NCI-H1436 treated with DMSO at 0.1 percent for 48 hours (cell line): Measurements from ENCODE around the gene MED1.
"Not testable (repeated sequence)": the region's sequence is repeated elsewhere in the genome, so short reads cannot be mapped to it uniquely, and the experiment has no call there.

ENCODE experiments used
- DNase-seq: peaks from one replicate; lab custom pipeline; 2025; lab: John Stamatoyannopoulos, UW

MED1 gene

DNA sequence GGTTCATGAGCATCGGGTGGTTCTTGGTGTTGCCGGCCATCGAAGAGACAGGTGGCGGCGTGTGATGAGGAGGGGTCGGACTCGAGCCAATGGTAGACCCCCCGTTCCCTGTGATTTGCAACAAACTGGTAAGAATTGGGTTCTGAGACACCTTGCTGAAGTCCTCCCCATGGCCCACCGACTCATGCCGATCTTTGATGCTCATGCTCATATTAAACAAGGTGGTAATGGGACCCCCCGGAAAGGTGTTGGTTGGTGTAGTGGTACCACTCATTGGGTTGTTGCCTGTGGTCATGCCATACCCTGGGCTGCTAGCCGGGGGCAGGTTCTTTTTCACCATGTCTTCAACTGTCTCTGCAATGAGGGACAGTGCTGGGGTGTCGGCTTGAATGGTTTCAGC is 40.8 kb downstream of the MED1 start:
- no peak for DNase-seq

DNA sequence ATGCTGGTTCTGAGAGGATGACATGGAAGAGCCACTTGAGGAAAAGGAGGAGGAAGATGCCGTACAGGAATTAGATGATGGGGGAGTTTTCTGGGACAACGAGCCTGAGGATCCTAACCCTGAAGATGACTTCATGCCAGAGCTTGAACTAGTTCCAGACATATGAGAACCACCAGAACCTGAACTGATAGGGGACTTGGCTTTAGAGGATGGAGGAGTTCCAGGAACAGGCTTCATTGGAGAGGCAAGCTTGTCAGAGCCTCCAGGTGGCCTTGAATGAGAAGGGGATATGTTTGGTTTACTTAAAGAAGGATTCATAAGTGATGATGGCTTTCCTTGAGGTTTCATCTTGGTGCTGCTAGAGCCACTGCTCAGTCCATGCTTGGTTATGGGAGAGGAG is 42.7 kb downstream of the MED1 start:
- DNase-seq, result no peak

DNA sequence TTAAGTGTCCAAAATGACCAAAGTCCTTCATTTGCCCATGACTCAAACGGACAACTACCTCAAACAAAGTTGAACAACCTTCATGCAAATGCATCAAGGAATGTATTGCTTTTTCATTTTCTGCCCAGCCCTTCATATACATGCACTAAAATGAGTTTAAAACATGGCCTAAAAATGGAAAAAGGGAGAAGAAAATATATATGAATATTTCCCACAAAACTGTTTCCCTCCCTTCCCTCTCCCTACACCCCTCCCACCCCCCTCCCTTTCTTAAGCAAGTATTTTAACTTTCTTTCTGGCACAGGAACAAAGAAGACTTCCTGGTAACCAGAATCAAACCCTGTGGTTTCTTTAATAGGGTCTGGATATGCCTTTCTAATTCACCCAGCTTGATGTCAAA is 44.1 kb downstream of the MED1 start:
- DNase-seq, result no peak

DNA sequence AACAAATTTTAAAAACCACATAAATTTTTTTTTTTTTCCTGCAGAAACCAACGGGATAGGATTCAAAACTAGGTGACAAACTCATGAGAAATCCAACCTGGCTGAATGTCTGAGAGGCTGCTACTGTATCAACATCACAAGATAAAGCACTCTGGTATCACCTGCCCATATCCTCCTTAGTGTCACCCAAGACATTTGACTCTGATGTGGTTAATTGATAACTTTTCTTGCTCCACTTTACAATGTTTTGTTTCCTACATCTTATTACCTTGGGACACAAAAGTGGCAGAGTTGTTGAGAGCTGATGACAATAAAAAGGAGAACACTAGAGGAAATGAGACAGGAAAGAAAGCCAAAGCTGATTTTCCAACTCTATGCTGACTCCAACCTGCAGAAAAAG is 45.6 kb downstream of the MED1 start:
- no peak for DNase-seq

DNA sequence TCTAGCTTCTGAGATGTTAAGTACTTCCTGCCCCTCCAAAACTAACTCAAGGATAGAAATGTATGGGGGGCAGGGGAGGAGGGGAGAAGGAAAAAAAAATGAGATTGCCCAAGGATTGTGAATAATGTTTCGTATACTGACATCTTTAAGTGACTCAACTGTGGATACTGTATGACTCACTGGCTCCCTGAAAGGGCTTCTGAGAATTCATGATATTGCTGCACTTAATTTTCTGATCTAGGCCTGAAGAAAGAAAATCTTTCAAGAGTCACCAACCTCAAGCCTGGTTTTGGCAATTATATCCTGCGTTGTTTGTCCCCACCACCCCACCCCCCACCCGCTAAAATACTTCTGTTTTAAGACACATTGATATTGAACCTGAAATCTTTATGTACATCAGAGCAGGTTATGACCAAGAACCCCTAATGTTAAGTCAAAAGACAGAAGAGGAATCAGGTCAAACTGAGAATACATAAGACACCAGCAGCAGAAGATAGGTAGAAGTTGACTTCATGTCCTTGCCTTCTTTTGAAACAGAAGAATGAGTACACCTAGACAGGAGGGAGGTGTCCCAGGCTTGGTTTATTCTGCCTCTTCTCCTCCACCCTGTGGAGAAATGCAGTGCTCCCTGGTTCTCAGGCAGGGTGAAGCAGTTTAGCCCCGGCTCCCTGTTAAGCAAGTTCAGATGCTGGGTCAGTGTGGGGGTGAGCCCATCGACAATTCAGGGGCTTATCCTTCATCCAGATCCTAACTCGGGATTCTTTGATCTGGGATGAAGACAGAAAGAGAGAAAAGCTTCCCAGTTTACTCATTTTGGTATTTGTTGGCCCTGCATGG is 46.3 kb downstream of the MED1 start:
- no peak for DNase-seq

DNA sequence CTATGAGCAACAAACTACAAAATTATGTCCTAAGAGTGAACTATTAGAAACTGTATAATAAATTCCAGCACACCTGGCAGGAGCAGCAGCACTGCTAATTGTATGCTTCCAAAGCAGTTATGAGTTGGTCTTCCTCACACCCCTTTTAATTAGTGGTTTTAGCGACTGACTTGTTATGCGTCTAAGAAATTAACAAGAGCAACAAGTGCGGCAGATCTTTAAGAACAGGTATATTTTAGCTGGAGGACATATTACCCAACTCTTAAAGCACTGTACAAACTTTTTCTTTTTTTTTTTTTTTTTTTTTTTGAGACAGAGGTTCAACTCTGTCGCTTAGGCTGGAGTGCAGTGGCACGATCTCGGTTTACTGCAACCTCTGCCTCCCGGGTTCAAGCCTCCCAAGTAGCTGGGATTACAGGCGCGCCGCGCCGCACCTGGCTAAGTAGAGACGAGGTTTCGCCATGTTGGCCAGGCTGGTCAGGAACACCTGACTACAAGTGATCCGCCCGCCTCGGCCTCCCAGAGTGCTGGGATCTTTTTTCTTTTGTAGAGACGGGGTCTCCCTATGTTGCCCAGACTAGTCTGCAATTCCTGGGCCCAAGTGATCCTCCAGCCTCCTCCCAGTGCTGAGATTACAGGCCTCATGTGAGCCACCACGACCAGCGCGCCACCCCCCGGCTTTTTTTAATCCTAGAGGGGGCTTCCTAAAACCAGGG is 48.0 kb downstream of the MED1 start:
- DNase-seq, result no peak

DNA sequence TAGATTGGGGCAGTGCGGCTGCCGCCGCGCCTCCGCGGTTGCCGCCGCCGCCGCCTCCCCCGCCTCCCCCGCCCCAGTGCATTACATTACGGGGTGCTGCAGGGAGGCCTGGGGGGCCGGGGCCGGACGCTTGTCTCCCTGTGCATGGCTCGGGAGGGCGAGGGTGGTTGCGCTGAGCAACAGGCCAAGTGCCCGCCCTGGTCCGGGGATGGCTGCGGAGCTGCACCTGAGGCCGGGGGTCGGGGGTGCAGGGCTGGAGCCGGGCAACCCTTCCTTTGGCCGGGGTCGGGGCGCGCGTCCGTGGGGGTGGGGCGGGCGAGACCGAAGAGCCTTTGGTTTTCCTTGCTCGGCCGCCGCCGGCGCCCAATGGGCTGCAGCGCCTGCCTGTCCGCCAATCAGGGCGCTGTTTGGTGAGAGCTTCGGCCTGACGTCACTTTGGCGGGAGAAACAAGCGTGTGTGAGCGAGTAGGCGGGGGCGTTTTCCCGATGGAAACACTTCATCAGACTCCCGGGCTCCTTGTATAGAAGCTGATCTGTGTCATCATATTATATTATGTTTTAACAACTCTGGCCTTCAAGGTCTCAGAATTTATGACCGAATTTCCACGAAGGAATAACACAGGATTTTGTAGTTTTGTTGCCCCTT is 48.7 kb downstream of the MED1 start:
- DNase-seq, result peak; percentile 68

DNA sequence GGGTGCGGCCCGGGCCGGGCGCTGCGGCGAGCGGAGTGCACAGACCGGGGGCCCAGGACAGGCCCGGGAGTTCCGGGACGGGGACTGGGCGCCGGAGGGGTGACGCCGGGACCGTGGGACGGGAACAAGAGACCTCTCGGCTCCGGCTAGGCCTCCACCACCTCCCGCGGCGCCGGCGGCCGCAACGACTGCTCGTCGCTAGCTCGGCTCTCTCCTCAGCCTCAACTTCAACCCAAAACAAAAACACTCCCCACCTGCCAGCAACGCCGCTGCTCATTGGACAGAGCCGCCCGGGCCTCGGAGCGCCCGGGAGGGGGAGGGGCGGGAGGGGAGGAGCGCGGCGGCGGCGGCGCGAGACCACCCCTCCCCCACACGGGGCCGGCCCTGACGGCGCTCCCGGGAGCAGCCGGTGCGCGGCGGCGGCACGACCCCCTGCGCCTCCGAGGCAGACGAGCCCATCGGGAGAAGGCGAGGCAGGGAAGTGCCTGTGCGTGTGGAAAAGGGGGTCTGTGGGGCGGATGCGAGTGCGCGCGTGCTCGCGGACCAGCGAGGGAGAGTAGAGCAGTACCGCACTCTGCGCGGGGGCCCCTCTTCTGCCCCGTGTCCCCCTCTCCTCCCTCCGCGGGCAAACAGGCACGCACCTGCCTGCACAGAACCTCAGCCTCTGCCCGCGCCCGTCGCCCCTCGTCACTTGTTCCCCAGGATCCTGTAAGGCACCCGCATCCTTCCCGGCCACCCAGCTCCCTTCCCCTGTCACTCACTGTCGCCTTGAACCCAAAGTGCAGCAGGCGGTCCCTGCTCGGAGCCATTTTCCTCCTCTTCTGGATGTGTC is 49.4 kb downstream of the MED1 start, which contains the start of gene FBXL20:
TSS of gene FBXL20 (minus strand) at position 215 of the 832 bp plus-strand sequence. CDS start 224 bp downstream, outside the sequence.
- DNase-seq, result peak; percentile 22

DNA sequence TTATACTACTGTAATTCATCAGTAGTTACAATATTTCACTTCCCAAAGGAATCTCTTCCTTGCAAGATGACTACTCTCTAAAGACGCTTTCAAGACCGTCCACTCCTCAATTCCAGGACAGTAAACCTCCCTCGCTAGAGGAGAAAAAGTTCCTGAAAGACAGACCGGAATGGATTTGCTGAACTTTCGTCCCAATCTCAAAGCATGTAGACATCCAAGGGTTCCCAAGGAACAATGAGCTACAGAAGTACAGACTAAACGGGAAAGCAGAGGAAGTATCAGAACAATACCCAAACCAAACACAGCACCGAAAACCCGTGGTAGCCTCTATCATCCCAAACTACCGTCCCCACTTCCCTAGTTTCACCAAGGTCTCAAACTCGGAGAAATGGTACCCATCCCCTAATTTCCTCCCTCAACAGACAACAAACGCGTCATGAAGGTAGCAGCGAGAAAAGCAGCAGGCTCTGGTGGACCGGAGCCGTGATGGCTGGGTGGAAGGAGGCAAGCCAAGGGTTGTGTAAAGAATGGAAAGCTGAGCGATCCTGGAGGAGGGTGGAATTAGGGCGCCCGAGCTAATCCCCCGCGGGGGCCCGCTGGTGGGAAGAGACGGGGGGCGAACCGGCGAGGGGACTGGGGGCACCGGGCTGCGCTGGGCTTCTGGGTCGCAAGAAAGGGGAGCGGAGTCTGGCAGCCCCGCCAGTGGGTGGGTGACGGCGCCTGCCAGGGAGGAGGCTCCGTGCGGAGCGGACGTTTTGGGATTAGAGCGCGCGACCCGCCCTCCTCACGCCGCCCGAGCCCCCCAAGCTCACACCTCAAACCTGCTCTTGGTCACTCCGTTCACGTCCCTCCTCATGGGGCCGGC is 50.3 kb downstream of the MED1 start:
- DNase-seq, result no peak

DNA sequence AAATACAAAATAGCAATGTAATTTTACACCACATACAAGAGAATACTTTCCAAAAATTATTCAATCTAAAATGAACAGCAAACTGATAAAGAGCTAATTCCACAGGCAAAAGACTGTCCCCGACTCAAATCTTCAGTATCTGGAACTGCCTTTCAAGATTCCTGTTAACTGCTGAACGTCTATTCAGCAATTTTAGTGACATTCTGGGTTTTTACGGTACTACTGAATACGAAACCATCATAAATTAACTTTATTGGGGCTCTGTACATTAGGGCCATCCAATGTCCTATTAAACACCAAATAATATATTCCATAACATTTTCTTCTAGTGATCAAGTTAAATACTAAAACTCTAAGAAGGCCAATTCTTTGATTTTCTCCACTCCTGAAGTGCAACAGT is 51.3 kb downstream of the MED1 start:
- no peak for DNase-seq

DNA sequence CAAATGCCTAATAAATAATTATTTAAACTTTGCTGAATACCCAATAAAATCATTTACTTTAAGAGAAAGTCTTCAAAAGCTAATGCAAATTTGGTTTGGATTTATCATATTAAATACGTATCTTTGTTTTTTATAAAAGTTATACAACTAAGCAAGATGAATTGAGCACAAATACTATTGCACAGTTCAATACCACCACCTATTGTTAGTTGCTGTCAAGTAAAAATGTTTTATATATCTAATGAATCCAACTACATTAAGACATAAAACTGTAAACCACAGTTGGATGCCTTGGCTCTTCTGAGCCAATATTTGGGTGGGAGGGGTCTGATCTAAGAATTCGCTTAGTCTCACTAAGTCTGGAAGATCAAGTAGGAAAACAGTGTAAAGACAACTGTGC is 57.3 kb downstream of the MED1 start:
- DNase-seq, result no peak

DNA sequence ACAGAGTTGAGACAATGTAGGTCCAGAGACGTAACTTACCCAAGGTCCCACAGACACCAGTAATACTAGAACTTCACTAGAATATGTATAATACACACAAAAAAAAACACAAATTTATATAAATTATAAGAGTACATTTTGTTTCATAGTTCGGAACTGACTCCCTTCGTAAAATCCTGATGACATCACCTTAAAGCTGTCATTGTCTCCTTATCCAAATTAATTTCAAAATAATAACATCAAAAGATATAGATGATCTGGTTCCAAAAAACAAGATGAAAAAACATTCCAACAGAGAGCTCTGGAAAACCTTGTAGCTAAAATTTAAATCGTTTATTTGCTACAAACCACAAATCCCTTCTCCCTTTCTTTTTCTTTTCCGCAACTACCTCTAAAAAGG is 59.6 kb downstream of the MED1 start:
- DNase-seq, result no peak

DNA sequence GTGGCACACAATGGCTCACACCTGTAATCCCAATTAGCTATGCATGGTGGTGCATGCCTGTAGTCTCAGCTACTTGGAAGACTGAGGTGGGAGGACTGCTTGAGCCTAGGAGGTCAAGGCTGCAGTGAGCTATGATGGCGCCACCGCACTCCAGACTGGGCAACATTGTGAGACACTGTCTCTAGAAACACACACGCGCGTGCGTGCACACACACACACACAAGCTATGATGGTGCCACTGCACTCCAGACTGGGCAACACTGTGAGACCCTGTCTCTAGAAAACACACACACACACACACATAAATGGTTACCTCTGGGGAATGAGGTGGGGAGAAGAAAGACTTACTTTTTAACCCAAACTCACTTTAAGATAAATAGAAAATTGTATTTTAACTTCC is 66.0 kb downstream of the MED1 start:
- no peak for DNase-seq

DNA sequence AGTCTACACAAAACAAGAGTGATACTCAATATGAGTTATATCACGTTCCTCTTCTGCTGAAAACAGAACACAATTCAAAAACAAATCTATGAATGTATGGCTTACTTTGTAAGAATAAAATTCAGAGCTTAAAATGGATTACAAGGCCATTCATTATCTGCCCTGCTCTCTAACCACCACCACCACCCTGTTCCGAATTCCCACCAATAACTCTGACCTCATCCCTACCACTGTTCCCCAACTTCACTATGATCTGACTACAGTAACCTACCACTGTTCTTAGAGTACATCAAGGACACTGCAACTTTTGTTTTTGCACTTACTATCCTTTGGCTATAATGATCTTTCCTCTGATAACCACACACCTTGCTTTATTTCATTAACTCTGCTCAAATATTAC is 70.9 kb downstream of the MED1 start:
- no peak for DNase-seq

DNA sequence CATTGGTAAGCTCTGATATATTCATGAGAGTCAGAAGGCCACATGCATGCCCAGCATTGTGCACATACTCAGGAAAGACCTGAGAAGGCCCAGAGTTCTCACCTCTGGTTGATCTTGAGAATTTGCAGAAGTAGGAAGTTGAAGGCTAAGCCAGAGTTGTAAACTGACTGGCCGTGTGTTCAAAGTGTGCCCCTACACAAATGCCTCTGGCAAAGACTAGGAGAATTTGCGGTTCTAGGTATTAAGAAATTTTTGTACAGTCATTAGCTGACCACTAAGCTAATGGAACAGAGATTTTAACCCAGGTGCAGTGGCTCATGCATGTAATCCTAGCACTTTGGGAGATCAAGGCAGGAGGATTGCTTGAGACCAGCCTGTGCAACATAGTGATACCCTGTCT is 74.6 kb downstream of the MED1 start:
- no peak for DNase-seq

DNA sequence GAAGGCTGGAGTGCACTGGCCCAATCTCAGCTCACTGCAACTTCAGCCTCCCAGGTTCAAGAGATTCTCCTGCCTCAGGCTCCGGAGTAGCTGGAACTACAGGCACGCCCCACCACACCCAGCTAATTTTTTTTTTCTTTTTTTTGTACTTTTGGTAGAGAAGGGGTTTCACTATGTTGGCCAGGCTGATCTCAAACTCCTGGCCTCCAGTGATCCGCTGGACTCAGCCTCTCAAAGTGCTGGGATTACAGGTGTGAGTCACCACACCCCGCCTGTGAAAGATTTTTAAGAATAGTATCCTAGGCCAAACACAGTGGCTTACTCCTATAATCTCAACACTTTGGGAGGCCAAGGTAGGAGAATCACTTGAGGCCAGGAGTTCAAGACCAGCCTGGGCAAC is 83.3 kb downstream of the MED1 start:
- not testable (repeated sequence) for DNase-seq

DNA sequence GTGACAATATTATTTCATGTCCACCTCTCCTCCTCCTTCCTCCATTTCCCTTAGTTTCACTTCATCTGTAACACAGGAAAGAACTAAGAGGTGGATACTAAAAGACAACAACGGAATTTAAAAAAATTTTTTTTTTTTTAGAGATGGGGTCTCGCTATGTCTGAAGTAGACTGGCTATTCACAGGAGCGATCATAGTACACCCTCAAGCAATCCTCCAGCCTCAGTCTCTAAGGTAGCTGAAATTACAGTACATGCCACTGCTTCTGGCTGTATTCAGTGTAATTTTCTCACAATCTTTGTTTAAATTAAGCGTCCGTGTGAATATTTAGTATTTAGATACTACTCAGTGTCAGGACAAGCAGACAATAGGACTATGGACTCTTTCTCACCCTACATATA is 85.2 kb downstream of the MED1 start:
- no peak for DNase-seq

DNA sequence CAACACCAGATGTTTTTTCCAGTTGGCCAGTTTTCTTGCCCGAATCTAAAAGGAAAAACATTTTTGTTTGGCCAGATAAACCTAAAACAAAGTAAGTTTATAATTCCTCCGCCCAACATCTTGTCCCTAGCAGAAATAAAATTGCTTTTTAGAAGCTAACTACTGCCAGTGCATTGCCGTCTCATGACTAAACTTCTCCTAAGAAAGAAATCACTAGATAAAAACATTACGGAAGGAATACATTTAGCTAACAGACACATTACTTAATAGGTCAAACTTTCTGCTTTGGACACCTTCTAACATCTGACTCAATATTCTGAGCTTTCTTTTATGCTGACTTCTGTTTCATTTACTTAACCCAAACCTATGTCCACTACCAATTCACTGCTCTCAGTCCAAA is 85.8 kb downstream of the MED1 start:
- no peak for DNase-seq

DNA sequence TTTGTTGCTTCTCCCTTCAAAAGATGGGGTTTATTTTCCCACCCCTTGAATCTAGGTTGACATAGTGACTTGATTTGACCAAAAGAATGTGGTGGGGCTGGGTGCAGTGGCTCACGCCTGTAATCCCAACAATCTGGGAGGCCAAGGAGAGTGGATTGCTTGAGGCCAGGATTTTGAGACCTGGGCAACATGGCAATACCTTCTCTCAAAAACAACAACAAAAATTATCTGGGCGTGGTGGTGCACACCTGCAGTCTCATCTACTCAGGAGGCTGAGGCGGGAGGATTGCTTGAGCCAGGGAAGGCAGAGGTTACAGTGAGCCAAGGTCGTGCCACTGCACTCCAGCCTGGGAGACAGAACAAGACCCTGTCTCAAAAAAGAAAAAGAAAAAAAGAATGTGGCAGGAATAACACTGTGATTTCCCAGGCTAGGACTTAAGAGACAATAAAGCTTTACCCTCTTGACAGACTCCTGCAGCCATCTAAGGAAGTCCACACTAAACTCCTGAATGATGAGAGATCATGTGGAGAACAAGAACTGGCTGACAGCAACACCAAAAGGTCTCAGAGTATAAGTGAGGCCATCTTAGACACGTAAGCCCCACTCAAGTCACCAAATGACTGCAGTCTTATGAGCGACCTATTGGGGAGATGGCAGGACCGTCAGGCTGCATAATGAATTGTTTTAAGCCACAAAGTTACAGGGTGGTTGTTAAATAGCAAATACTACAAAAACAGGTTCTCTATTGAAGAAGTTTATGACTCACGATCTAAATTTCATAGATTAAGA is 86.6 kb downstream of the MED1 start:
- no peak for DNase-seq

DNA sequence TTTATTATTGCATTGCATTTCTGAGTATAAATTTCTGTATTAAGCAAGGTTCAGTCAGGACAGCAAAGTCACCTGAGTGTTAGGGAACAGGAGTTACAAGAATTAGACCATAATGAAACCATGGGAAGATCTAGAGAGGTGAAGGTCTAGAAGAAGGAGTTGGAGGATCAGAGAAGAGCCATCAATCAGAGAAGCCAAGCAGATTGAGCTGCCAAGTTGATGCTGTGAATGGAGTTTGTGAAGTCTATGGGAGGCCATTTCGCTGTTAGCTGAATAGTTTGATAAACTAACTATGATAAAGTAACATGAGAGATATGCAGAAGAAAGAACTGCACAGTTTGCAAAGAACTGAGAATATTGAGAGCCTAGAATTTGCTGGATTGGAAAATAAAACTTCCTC is 90.0 kb downstream of the MED1 start:
- DNase-seq, result no peak
